Parathyroid adenoma (tissue), 2 donors: ENCODE data around the gene MIS12.

Experiments
- H2AFZ ChIP-seq: fragments of 300-600 bp; sonication (generic); one replicate; pipeline ENCODE4 v1.7.0; 2017; ENCODE audit warnings: antibody characterized with exemption, mild to moderate bottlenecking
- H3K27ac ChIP-seq: fragments of 300-600 bp; sonication (generic); one replicate; pipeline ENCODE4 v1.7.0; 2017
- H3K27me3 ChIP-seq: fragments of 300-600 bp; sonication (generic); one replicate; pipeline ENCODE4 v1.7.0; 2017; ENCODE audit warnings: low read length; ENCODE audit not compliant: control insufficient read depth, insufficient read depth
- H3K36me3 ChIP-seq: fragments of 300-600 bp; sonication (generic); one replicate; pipeline ENCODE4 v1.7.0; 2017; ENCODE audit warnings: low read length; ENCODE audit not compliant: control insufficient read depth, insufficient read depth
- H3K4me1 ChIP-seq: fragments of 300-600 bp; sonication (generic); one replicate; pipeline ENCODE4 v1.7.0; 2017; ENCODE audit warnings: control low read depth
- H3K4me2 ChIP-seq: fragments of 300-600 bp; sonication (generic); one replicate; pipeline ENCODE4 v1.7.0; 2017; ENCODE audit warnings: low read length
- H3K4me3 ChIP-seq: fragments of 300-600 bp; sonication (generic); one replicate; pipeline ENCODE4 v1.7.0; 2017; ENCODE audit warnings: low read depth, low read length
- H3K79me2 ChIP-seq: fragments of 300-600 bp; sonication (generic); one replicate; pipeline ENCODE4 v1.7.0; 2017; ENCODE audit warnings: control low read depth
- H3K9ac ChIP-seq: fragments of 300-600 bp; sonication (generic); one replicate; pipeline ENCODE4 v1.7.0; 2017; ENCODE audit warnings: mild to moderate bottlenecking
- H3K9me3 ChIP-seq: fragments of 300-600 bp; sonication (generic); one replicate; pipeline ENCODE4 v1.7.0; 2017; ENCODE audit warnings: low read length; ENCODE audit not compliant: control insufficient read depth
- TF ChIP-seq, protein P1 (sequence below): fragments of 300-600 bp; sonication (generic); IDR thresholded peaks from one replicate; pipeline ENCODE4 v1.7.0; 2017; ENCODE audit warnings: antibody characterized with exemption, mild to moderate bottlenecking
- donor health status: primary hyperparathyroidism.

Gene MIS12

DNA sequence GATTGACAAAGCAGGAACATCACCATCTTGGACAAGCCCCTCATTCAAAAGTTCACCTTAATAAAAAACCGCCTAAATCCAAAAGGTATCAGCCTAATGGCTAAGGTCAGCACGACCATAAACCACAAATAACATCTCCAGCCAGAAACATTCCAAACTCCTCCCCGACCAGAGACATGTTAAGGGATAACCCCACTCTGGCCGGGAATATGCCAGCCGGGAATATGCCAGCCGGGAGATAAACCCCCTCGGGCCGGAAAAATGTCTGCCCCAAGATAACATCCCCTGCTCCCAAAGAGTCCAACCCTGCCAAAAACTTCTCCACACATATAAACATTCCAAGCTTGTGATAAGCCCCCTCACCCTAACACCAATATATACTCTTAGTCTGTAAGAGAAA is 18.9 kb upstream of the MIS12 start:
- H2AFZ ChIP-seq = no peak overlapping the region

DNA sequence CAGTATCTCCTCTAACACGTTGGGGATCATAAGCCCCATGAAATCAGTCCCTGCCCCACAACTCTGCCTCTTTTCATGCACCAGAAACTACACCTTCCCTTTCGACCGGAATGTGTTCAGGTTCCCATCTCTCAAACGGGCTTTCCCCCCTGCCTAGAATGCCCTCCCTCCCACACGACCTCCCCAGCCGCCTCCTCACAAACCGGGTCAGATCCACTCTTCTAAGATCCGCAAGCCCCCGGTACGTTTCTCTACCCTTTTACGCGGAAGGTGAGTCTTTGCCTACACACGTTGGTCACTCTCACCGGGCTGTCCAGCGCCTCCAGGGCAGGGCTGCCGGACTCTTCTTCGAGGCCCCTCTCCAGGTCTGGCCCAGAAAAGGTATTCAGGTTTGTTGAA is 18.3 kb upstream of the MIS12 start:
- H3K9ac ChIP-seq = peak overlapping the region; percentile 38
- no peaks in the 10 kb centered on the region for H3K27me3 ChIP-seq
- no peaks in the 10 kb centered on the region for H3K36me3 ChIP-seq
- peak overlapping the region; percentile 61 for H3K27ac ChIP-seq
- H3K9me3 ChIP-seq = no peaks in the 10 kb centered on the region
- peak overlapping the region; percentile 81 for H3K4me3 ChIP-seq
- peaks cover 3% of the 10 kb centered on the region for H3K4me1 ChIP-seq
- H3K79me2 ChIP-seq = peaks cover 23% of the 10 kb centered on the region
- peak overlapping the region; percentile 96 for H3K4me2 ChIP-seq
- TF ChIP-seq, protein P1, sequence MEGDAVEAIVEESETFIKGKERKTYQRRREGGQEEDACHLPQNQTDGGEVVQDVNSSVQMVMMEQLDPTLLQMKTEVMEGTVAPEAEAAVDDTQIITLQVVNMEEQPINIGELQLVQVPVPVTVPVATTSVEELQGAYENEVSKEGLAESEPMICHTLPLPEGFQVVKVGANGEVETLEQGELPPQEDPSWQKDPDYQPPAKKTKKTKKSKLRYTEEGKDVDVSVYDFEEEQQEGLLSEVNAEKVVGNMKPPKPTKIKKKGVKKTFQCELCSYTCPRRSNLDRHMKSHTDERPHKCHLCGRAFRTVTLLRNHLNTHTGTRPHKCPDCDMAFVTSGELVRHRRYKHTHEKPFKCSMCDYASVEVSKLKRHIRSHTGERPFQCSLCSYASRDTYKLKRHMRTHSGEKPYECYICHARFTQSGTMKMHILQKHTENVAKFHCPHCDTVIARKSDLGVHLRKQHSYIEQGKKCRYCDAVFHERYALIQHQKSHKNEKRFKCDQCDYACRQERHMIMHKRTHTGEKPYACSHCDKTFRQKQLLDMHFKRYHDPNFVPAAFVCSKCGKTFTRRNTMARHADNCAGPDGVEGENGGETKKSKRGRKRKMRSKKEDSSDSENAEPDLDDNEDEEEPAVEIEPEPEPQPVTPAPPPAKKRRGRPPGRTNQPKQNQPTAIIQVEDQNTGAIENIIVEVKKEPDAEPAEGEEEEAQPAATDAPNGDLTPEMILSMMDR = no peak
- peak overlapping the region; percentile 88 for H2AFZ ChIP-seq

More for the DNA sequence above, 18.9 kb upstream of the MIS12 start:
- no peak overlapping the region for H3K27ac ChIP-seq
- H3K9ac ChIP-seq = no peak overlapping the region
- no peaks in the 10 kb centered on the region for H3K9me3 ChIP-seq
- peak overlapping the region; percentile 96 for H3K4me2 ChIP-seq
- TF ChIP-seq, protein P1 = no peak
- H3K4me1 ChIP-seq = peaks cover 3% of the 10 kb centered on the region
- no peaks in the 10 kb centered on the region for H3K36me3 ChIP-seq
- H3K27me3 ChIP-seq = no peaks in the 10 kb centered on the region
- peak overlapping the region; percentile 81 for H3K4me3 ChIP-seq
- H3K79me2 ChIP-seq = peaks cover 23% of the 10 kb centered on the region

DNA sequence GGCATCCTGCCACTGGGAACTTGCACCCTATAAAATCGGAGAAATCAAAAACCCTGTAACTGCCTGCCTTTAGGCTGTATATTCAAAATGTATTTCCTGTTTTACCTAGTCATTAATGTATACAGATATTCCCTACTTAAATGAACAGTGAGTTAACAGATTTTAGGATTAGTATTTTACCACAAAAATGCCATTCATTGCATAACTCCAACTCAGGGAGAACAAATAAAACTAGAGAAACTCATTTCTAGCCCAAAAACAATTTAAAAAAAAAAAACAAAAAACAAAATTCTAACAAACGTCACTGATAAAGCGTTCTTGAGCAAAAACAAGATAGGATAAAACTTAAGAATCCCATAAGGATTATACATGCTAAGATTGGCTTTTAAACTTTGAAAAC is 13.9 kb upstream of the MIS12 start:
- H3K27me3 ChIP-seq = no peaks in the 10 kb centered on the region
- TF ChIP-seq, protein P1 = no peak
- no peak overlapping the region for H3K4me2 ChIP-seq
- H3K9ac ChIP-seq = no peak overlapping the region
- no peaks in the 10 kb centered on the region for H3K9me3 ChIP-seq
- no peak overlapping the region for H2AFZ ChIP-seq
- no peaks in the 10 kb centered on the region for H3K36me3 ChIP-seq
- peaks cover 11% of the 10 kb centered on the region for H3K79me2 ChIP-seq
- no peak overlapping the region for H3K27ac ChIP-seq
- H3K4me3 ChIP-seq = no peak overlapping the region
- no peaks in the 10 kb centered on the region for H3K4me1 ChIP-seq

DNA sequence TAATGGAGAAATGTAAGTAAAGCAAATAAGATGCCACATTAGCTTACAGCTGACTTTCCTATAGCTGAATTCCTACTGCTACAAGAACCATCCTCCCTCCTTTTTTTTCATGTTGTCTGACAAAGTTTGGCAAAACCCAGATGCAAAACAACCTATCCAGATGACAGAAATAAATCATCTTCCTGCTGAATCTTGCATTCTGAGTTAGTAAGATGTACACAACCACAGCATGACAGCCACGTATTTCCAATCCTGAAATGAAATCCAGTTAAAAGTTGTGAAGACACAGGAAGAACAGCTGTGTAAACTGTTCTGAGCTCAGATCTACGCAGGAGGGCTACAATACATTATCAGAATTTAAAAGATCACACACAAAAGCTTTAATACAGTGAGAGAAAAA is 12.5 kb upstream of the MIS12 start:
- TF ChIP-seq, protein P1 = no peak
- Histone ChIP-seq H3K36me3 (no peaks in the 10 kb centered on the region), H3K9me3 (no peaks in the 10 kb centered on the region), H3K9ac (no peak overlapping the region), H2AFZ (no peak overlapping the region), H3K27ac (no peak overlapping the region), H3K4me1 (no peaks in the 10 kb centered on the region), H3K4me3 (no peak overlapping the region), H3K4me2 (no peak overlapping the region), H3K79me2 (peaks cover 3% of the 10 kb centered on the region), H3K27me3 (no peaks in the 10 kb centered on the region)

DNA sequence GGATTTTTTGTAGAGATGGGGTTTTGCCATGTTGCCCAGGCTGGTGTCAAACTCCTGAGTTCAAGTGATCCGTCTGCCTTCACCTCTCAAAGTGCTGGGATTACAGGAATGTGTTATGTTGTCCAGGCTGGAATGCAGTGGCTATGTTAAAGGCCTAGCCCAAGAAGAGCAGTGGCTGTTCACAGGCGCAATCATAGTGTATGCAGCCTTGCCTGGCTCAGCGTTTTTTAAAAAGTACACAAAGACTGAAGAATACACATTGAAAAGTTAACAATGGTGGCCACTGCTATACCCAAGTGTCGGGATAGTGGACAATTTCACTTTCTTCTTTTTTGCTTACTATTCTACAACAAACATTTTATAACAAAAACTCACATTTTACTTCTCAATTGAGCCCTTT is 7.4 kb upstream of the MIS12 start:
- Histone ChIP-seq H3K9me3 (no peaks in the 10 kb centered on the region), H3K4me1 (no peaks in the 10 kb centered on the region), H3K79me2 (peaks cover 6% of the 10 kb centered on the region), H3K4me2 (no peak overlapping the region), H3K4me3 (no peak overlapping the region), H2AFZ (no peak overlapping the region), H3K9ac (no peak overlapping the region), H3K27me3 (no peaks in the 10 kb centered on the region), H3K36me3 (no peaks in the 10 kb centered on the region), H3K27ac (no peak overlapping the region)
- TF ChIP-seq, protein P1 = no peak
